IPS DF 4.7 (cell line): Measurements from ENCODE around the gene PCED1B.
"Not testable (repeated sequence)": the region's sequence is repeated elsewhere in the genome, so short reads cannot be mapped to it uniquely, and the experiment has no call there.

ENCODE experiments used
- DNase-seq: peaks from one replicate; pipeline ENCODE4 v3.0.0-alpha.2; 2013; ENCODE audit warnings: low spot score; ENCODE audit errors: extremely low read depth

PCED1B gene

GRCh38 chr12:47205532-47206449, 126.4 kb downstream of the PCED1B start:
- no peak for DNase-seq

GRCh38 chr12:47206450-47207339, 127.3 kb downstream of the PCED1B start:
- no peak for DNase-seq

GRCh38 chr12:47207340-47207717, 127.9 kb downstream of the PCED1B start:
- no peak for DNase-seq

- DNase-seq: no peak
Measured at GRCh38 chr12:47207829-47208248, 128.4 kb downstream of the PCED1B start.

GRCh38 chr12:47209014-47209413, 129.6 kb downstream of the PCED1B start:
- DNase-seq: no peak

- no peak for DNase-seq
Measured at GRCh38 chr12:47210776-47211175, 131.4 kb downstream of the PCED1B start.

GRCh38 chr12:47212701-47213039, 133.2 kb downstream of the PCED1B start:
- DNase-seq: no peak

- no peak for DNase-seq
Measured at GRCh38 chr12:47213396-47213795, 134.0 kb downstream of the PCED1B start.

GRCh38 chr12:47214001-47214619, 134.7 kb downstream of the PCED1B start:
- DNase-seq: no peak

GRCh38 chr12:47214771-47215170, 135.3 kb downstream of the PCED1B start:
- no peak for DNase-seq

GRCh38 chr12:47216150-47216677, 136.8 kb downstream of the PCED1B start:
- no peak for DNase-seq

- DNase-seq: not testable (repeated sequence)
Measured at GRCh38 chr12:47217595-47217869, 138.1 kb downstream of the PCED1B start.

- no peak for DNase-seq
Measured at GRCh38 chr12:47218191-47218654, 138.8 kb downstream of the PCED1B start.

GRCh38 chr12:47219243-47219642, 139.8 kb downstream of the PCED1B start:
- DNase-seq: no peak

- DNase-seq: no peak
Measured at GRCh38 chr12:47221256-47222023, 142.0 kb downstream of the PCED1B start.

- no peak for DNase-seq
Measured at GRCh38 chr12:47222520-47223030, 143.2 kb downstream of the PCED1B start.

GRCh38 chr12:47223031-47223847, 143.8 kb downstream of the PCED1B start:
- peak; percentile 91 for DNase-seq

GRCh38 chr12:47223848-47224213, 144.4 kb downstream of the PCED1B start:
- DNase-seq: no peak

GRCh38 chr12:47224563-47225133, 145.2 kb downstream of the PCED1B start:
- no peak for DNase-seq

GRCh38 chr12:47225356-47225755, 145.9 kb downstream of the PCED1B start:
- no peak for DNase-seq
